Stimulated activated CD8-positive, alpha-beta memory T cell treated with anti-CD3 and anti-CD28 coated beads, Interleukin-12 subunit alpha, Interleukin-12 subunit beta, amount 100 ng/mL, for 24 hours (primary cell): ENCODE data around the gene RPS16.

ENCODE experiments used
- DNase-seq: peaks from one replicate; pipeline ENCODE4 v3.0.0-alpha.2; 2020; ENCODE audit errors: extremely low read depth

RPS16 gene

DNA sequence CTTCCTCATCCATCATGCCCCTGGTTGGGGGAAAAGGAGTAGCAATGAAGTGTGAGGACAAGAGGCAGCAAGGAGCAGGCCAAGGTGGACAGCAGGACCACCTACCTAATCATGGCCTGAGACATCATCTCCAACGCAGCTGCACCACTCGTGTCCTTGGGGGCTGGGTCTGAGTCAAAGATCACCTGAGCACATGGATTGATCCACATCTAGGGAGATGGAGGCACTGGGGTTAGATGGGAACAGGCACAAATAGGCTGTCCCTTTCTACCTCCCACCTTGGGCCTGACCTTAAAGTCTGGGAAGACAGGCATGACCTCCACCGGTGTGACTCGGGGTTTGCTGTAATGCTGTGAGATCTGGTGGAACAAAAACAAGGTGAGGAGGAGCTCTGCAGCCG lies 47.1 kb downstream of the RPS16 start:
- no peak for DNase-seq

DNA sequence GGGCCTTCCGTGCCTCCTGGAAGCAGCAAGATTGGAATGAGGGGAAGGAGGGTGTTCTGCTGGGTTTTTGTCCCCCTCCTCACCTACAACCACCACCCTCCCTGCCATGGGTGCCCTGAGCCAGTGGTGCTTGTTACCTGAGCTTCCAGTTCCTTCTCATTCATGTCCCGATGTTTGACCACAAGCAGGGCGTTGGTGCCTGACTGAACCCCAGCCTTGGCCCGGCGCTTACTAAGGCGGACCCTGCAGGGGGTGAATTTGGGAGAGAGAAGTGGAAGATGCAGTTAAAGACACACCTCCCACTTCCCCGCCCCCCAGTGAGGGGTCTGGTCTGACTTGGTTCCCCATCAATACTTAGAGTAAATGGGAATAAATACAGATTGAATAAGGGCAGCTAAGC lies 49.2 kb downstream of the RPS16 start:
- DNase-seq = no peak

GRCh38 chr19:39385629-39386411 lies 49.9 kb downstream of the RPS16 start:
- no peak for DNase-seq

DNA sequence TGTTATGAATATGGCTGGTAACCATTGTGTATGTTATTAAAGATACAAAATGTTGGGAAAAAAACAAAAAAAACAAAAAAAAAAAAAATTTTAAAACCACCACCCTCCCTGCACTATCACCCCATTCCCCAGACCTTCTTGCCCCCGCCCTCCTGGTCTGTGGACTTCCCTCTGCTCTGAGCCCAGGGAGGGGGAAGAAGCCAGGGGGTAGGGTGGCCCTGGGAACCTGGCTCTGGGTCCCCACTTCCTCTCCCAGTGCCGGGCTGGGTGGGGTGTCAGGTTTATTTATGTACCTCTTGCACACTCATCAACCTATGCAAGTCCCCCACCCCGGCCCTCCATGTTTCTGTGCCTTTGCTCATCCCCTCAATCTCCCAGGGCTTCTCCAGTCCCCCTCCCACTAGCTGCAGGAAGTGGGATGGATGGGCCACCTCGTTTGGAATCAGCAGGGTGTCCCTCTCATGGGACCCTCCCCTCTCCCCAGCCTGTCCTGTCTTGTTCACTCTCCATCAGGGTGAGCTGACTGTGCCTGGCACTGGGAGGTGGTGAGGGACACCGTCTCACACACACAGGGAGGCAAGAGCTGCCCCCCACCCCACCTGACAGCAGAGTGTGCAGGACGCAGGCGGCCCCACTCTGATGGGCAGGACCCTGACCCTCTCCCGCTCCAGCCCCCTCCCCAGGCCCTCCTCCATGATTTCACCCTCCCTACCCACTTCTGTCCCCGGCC lies 50.7 kb downstream of the RPS16 start:
- DNase-seq = no peak
